HG03097 (cell line): ENCODE data around the gene MINDY4.

Experiments used
- ATAC-seq: cut with Tn5 transposase; IDR thresholded peaks from one replicate; pipeline ENCODE4 v1.9.1; 2021; ENCODE audit not compliant: unreplicated experiment, low FRiP score

Gene MINDY4

DNA sequence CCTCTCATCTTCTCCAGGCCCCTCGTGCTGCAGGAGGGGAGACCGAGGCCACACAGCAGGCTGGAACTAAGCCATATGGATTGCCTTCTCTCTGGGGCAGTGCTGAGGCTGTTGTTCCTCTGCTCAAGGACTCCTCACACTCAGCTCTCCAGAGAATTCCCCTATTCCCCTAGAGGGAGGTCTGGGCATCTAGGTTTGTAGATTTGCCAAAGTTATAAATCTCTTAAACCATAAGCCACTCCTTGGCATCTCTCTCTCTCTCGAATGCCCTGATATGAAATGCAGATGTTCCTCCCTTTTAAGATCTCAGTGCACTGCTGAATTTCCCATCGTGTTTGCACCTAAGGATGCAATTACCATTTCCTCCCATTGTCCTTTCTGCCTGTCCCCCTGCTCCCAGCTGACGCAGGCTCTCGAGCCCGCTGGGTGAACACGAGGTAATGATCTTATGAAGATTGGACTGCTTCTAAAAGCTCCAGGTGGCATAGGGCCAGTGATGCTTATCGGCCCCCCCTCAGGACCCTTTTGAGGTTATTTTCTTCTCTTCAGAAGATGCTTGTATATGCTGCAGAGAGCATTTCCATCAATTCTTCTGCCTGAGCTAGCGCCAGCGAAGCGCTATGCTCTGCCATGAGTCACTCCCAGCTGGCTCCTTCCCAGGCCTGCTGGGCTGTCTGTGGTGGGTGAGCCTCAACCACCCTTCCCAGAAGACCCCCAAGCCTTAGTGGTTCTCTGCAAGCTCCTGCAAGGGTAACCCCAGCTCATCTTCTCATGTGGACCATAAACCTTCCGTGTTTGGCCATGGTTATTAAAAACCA, 98.8 kb downstream of the MINDY4 start:
- no peak for ATAC-seq

DNA sequence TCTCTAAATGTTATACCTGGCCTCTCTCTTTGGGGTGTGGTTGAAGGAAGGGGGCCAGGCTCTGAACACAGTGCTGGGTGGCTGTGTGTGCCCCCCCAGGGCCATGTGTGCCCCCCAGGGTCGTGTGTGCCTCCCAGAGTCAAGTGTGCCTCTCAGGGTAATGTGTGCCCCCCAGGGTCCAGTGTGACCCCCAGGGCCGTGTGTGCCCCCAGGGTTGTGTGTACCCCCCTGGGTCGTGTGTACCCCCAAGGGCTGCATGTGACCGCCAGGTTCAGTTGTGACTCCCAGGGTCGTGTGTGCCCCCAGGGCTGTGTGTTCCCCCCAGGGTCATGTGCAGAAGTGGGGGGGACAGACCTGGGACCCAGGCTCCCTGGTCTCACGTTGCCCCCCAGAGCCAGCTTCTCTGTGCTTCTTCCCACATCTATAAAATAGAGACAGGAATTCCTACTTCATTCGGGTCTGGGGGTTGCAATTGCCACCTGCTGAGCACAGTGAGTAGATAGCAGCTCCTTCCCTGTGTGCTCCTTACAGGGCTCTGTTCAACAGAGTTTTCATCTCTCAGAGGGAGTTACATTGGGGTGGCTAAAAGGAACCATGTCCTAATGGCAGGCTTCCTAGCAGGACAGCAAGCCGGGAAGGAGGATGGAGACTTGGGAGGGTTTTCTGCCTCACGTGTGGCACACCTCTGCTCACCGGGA, 99.8 kb downstream of the MINDY4 start:
- ATAC-seq = no peak

DNA sequence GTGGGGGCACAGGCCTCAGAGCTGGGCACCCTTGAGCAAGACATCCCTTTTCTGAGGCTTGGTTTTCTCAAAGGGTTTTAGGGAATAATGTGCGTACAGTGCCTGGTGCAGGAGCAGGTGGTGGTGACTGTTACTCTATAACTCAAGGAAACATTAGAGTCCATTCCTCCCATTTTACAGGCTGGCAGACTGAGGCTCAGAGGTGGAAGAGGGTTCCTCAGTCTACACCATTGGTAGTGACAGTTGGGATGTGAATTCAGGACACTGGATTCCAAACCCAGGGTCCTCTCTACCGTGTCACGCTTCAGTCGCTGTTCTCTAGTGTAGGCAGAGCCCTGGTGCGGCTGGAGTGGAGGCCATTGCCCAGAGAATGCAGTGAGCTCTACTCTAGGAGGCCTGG, 100.4 kb downstream of the MINDY4 start:
- ATAC-seq = no peak

DNA sequence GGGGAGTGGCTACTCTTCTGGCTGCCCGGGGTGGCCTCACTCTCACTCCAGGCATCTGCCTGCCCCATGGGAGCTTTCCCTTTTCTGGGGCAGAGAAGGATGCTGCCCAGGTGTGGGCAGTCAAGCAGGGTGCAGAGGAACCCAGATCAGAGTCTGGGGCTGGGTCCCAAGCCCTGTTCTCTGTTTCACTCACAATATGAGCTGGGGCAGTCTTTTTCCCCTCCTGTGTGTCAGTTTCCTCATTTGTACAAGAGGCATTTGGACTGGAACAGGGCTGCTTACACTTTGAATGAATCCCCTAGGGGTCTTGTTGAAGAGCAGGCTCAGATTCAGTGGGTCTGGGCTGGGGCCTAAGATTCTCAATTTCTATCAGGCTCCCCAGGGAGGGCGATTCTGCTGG, 102.0 kb downstream of the MINDY4 start:
- no peak for ATAC-seq

DNA sequence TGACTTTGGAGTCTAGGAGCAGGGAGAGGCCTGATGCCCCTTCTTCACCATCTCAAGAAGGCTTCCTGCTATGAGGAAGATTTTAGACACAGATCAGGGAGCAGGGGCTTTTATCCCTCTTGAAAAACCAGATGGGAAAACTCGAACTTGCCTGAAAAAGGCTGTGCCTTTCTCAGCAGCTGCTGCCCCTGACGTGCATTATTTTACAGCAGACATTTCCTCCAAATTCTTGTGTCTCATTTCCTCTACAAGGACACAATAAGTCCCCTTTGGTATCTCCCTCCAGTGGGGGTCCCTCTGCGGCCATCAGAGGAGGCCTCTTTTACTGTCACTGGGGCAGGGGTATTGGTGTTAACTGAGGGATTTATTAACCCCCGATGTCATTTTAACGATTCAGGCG, 102.4 kb downstream of the MINDY4 start:
- ATAC-seq = no peak

DNA sequence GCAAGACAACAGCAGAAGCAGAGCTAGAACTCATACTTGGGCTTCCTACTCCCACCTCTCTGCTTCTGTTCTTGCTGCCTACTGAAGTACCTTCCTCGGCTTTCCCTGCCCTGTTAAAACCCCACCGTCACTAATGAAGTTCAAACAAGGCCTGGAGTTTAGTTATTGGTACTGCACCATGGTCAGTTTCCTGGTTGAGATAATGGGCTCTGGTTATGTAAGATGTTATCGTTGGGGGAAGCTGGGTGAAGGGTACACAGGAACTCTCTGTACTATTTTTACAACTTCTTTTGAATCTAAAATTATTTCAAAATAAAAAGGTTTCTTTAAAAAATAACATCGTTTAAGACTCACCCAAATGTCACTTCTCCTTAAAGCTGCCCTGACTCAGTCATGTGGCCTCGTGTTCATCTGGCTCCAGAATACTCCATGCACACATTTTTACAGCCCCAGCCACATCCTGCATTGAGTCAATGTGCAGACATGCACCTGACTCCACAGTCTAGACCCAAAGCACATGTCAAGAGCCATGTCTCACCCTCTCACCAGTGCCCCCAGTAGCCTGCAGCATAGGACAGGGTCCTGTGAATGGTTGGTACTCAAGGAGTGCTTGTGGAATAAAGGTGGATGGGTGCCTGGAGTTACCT, 103.6 kb downstream of the MINDY4 start:
- no peak for ATAC-seq

DNA sequence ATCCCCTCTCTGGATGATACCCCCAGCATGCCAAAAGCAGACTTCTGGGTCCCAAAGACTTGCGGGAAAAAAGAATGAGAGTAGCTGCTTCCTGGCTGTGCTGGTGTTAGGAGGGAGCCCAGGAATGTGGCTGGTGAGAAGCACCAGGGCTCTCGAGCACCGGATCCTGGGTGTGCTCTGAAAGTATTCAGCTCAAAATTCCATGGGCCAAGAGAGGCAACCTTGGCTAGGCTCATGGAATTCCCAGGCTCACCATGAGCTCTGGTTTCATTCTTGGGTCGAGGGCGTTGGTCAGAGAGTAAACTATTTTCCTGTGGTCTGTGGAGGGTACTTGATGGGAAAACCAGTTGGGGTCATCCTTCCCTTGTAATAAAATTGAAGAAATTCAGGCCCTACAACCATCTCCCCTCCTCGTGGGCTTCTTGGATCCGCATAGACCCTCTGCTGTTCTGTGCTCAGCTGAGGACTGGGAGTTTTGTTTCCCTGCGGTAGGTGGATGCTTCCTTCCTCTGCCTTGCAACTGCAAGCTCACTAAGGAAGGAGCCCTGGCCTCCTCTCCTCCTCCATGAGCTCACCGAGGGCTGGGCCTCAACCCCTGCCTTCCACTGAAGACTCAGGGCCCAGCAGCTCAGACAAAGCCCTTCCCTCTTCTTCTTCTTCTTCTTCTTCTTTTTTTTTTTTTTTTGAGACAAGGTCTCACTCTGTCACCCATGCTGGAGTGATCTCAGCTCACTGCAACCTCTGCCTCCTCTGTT, 106.0 kb downstream of the MINDY4 start:
- ATAC-seq = no peak

DNA sequence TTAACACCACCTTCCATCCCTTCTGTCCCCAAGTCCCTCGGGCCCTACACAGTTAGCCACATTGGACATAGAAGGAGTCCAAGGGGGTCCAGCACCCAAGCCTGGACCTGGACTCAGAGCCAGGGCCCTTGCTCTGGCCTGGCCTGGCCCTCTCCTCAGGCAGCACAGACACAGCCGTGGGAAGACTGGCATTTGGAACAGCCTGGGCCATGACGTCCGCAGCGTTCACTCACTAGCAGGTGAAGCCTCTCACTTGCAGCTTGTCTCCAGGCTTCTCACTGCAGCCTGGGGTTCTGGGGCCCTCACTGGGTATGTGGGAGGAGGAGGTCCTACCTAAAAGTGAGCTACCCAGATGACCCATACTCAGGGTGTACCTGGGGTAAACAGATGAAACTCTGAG, 106.8 kb downstream of the MINDY4 start:
- no peak for ATAC-seq

DNA sequence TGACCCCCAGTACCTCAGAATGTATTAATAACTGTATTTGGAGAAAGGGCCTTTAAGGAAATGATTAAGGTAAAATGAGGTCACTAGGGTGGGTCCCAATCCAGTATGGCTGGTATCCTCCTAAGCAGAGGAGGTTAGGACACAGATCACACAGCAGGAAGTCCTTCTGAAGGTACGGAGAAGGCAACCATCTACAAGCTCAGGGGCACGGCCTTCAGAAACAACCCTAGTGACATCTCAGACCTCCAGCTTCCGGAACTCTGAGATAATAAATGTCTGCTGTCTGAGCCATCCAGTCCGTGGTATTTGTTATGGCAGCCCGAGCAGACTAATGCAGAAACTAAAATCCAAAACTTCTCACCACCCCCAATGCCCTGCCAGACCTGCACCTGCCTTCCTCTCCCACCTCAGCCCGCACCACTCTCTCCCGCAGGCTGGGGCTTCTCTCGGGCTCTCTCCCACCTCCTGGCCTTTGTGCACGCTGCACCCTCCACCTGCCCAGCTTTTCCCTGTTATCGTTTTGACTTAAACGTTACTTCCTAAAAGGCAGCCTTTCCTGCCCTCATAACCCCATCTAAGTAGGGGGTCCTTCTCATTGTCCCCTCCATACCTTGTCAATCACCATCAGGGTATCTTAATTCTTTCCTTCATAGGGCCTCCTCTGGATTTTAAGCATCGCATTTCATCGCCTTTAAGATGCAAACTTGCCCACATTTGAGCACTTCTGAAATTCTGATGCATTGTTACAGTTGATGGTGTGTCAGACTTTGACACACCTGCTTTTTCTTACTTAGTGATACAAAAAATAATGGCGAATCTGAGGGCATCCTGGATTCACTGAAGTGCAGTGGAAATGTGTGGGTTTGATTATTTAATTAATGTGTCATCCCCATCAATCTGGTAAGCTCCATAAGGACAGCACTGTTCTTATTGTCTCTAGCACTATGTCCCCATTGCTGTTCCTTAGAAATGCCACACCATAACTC, 108.2 kb downstream of the MINDY4 start:
- no peak for ATAC-seq

DNA sequence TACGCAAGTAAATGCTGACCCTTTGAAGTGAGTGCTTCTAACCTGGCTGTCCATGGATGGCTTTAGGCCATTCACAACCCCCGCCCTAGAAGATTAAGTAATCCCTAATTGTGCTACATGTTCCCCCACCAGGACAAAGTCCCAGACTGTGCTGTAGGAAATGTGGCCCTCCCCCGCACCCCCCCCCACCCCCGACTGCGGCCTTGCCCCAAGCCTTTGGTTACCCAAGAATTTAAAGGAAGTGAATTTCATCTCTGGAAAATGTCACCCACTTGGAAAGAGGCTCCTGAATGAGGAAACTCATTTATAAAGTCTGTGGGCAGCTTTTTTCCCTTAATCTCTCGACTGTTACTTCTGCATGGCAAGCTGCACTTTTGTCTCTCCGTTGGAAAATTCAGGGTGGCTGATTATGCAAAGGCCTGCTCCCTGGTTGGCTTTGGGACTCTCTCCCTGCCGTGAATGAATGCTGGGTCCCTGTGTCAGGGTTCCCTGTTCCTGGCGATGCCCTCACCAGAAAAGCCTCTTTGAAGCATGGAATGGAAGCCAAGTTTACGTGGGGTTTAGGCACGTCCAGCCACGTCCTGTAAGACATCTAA, 109.0 kb downstream of the MINDY4 start:
- ATAC-seq = no peak

DNA sequence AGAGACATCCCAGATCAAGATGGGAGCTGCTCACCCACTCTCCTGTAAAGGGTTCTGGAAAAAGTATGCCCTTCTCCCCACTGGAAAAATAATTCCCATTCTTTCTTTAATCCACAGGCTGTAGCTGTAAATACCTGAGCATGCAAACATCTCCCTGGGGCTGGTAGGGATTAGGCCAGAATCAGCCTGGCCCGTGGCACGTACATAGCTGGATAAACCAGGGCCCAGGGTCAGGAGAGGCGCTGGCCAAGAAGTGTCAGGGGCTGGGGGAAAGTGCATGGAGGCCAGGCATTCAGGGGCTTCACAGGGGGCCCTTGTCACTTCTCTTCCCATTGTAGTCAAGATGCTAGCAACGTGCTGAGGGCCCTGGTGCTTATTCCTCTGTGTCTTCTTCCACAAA, 109.7 kb downstream of the MINDY4 start:
- no peak for ATAC-seq

DNA sequence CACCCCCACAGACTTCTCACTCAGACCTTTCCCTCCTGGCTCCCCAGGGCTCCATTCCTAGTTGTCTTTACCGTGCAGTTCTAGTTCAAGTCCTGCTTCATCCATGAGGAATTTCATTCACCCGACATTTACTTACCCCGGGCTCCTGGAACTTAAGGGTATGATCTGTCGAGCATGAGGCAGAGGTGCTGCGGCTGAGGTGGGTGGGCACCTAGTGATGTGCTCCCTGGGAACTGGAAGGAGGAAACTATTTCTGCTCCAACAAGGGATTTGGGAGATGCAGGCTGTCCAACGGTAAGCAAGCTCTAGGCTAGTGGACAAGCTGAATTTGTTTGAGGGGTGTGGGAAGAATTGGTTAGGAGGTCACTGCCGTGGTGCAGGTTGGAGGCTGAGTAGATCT, 110.2 kb downstream of the MINDY4 start:
- no peak for ATAC-seq

DNA sequence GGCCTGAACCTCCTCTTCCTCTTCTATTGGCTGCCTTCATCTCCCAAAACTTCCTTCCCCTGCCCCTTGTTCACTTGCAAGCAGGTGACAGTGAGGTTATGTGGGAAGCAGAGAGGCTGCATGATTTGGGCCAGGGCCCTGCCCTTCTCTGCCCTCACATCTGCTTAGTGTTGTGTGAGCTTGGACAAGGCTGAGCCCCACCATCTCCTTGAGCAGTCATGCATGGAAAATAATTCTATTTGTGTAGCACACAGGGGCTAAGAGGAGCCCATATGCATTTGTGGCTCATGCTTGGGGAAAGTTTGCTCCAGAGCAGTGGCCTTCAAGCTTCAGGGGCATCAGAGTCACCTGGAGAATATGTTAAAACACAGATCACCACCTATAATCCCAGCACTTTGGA, 113.7 kb downstream of the MINDY4 start:
- no peak for ATAC-seq

DNA sequence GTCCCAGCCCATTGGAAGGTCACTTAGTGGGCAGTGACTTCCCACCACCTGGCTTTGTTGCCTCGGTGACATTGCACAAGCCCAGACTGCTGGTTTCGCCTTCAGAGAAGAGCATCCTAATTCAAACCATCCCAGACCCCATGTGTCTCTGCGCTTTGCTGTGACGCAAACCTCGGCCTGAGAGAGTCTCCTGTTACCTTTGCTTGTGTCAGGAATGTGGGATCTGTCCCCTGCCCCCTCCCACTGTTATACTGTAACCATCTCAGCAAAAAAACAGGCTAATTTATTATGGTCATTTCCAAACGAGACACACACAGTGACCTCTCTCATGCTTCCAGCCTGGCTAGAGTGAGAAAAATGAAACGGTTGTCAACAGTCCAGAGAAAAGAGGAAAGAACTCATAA, 115.4 kb downstream of the MINDY4 start:
- ATAC-seq = no peak

DNA sequence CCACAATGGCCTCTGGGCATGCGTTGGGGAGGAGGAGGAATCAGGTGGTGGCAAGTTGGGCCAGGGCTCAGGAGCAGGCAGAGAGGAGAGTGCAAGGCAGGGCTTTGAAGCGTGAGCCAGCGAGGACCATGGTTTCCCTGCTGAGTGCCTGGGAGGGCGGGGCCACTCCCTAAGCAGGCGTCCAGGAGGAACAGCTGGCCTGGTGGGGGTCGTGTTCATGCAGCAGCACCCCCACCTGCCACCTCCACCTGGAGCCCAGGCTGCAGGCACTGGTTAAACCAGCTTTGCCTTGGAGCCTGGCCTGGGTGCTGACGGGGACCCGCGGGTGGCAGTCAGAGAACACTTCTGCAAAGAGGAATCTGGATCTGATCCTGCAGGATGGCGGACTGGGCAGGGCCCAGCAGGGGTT, 116.3 kb downstream of the MINDY4 start:
- ATAC-seq = no peak

DNA sequence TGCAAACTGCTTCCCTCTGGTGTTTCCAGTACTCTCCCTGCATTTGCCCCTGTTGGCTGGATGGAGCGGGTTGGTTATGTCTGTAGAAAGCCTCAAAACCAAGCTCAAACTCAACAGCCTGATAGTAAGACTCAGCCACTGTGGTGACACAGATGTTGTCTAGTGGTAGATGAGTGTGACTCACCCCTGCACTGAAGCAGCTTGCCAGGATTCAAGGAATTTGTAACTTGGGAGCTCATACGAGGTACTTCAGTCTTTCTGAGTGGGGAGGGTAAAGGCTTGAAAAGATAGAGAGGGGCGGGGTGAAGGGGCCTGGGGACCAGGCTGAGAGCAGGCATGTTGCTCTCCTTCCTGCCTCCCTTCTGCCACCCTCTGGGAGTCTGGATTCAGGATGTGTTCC, 117.5 kb downstream of the MINDY4 start:
- ATAC-seq = no peak

DNA sequence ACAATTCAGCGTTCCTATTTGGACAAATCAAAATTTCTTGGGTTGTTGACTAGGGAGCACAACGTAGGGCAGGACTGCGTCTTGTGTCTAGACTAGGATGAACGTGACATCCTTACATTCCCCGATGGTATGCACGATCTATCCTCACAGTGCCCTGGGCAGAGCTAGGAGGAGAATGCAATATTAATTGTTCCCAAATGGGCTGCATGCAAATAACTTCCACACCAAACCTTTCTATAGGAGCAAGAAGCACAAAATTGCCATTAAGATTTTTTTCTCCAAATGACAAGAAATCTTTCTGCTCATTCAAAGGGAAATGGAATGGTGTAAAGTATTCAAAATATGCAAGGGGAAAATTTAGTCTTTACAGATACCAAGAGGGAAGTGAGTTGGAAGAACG, 119.0 kb downstream of the MINDY4 start:
- no peak for ATAC-seq

DNA sequence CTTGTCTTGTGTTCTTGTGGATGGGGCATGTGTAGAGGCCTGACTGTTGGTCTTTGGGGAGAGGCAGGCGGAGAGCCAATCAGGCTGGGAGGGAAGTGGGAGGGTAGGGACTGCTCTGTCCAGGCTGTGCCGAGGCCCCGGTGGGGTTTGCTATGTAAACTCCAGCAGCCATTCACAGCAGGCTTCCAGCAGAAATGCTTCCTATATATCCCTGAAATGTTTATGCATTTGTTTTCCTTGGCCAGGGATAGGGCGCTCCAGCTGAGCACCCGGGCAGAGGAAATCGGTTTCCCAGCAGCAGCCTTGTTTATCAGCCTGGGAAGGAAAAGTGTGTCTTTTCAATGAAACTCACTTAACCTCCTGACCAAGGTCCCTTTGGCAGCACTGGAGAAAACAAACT, 122.1 kb downstream of the MINDY4 start:
- no peak for ATAC-seq

DNA sequence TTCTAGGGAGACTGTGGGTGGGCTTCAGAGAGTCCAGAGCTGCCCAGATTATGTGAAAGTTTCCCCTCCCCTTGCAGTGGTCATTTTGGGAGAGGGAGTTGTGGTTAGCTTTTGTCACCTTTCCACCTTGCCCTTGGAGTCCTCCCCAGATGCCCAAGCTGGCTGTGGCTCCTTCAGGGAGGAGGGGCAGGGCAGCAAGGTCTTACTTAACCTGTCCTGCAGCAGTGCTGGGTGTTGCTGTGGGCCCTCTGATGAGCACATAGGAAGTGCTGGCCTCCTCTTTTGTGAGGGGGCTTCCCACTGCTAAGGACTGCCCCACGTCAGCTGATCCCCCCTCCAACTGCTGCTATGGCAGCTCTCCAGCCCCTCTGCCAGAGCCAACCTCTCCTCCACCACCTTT, 122.8 kb downstream of the MINDY4 start:
- ATAC-seq = no peak
